Vagina (tissue), 2 donors: ENCODE data around the gene DDN.

Experiments used
- CTCF ChIP-seq, 3 experiments: fragments of 450-650 bp in 2 of 3; fragments of 200-600 bp in 1 of 3; sonication (generic) in 1 of 3; IDR thresholded peaks; one replicate each; pipeline ENCODE4 v1.5.1; 2017 to 2019; ENCODE audit warnings: antibody characterized with exemption in 3 of 3, mild to moderate bottlenecking in 2 of 3, moderate library complexity in 2 of 3
- POLR2AphosphoS5 ChIP-seq, 2 donors: sonication (generic); formaldehyde crosslinking; IDR thresholded peaks; one replicate each; pipeline ENCODE4 v1.9.0; 2017; ENCODE audit warnings: antibody characterized with exemption in 2 of 2, mild to moderate bottlenecking in 2 of 2, low read depth in 1 of 2; ENCODE audit not compliant: insufficient read depth in 1 of 2

GRCh38 chr12:48947727-48948126, 51.4 kb downstream of the DDN start:
- TF ChIP-seq CTCF (IDR thresholded peaks at IDR 0.05), result no peak
- no peak for TF ChIP-seq POLR2AphosphoS5 (IDR thresholded peaks at IDR 0.05; ENCODE audit: insufficient read depth in 1 of 2, low read depth in 1 of 2)
